Fibroblast of mammary gland (primary cell): Measurements from ENCODE around the gene SAE1.

Experiments
- DNase-seq: peaks from one replicate; pipeline ENCODE4 v3.0.0-alpha.2; 2010; ENCODE audit warnings: low read depth
- H3K4me3 ChIP-seq: 2 replicates; pipeline ENCODE4 v1.5.1; 2011; ENCODE audit warnings: low read depth, mild to moderate bottlenecking, low read length, moderate library complexity; ENCODE audit not compliant: control insufficient read depth
- CTCF ChIP-seq: conservative IDR thresholded peaks from 2 replicates; pipeline ENCODE4 v1.5.1; 2011; ENCODE audit warnings: low read depth, low read length, inconsistent platforms; ENCODE audit not compliant: control insufficient read depth, insufficient read depth

SAE1 gene

DNA sequence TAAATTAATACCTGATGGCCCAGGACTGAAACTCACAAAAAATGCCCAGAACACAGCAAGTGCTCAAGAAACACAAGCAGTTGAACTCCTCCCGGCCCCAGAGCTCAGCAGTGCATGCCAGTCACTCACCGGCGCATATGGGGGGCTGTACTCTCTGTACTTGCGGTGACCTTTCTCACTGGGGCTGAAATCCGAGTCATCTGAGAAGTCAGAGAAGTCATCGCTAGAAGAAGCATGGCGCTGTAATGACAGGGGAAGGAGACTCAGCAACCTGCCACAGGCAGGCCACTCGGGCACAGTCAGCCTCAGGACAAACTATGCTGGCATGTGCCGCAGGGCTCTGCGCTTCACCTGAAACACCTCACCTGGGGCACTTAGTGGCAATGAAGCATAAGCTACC lies 36.8 kb upstream of the SAE1 start:
- H3K4me3 ChIP-seq: no peak overlapping the region
- no peak for TF ChIP-seq CTCF
- DNase-seq: no peak

- DNase-seq: no peak
Observed at GRCh38 chr19:47094557-47095475, 35.8 kb upstream of the SAE1 start.

GRCh38 chr19:47095476-47096099 lies 35.0 kb upstream of the SAE1 start:
- TF ChIP-seq CTCF: no peak
- H3K4me3 ChIP-seq: no peak overlapping the region
- DNase-seq: peak; percentile 52

More at GRCh38 chr19:47094557-47095475, 35.8 kb upstream of the SAE1 start:
- no peak overlapping the region for H3K4me3 ChIP-seq
- TF ChIP-seq CTCF: no peak

DNA sequence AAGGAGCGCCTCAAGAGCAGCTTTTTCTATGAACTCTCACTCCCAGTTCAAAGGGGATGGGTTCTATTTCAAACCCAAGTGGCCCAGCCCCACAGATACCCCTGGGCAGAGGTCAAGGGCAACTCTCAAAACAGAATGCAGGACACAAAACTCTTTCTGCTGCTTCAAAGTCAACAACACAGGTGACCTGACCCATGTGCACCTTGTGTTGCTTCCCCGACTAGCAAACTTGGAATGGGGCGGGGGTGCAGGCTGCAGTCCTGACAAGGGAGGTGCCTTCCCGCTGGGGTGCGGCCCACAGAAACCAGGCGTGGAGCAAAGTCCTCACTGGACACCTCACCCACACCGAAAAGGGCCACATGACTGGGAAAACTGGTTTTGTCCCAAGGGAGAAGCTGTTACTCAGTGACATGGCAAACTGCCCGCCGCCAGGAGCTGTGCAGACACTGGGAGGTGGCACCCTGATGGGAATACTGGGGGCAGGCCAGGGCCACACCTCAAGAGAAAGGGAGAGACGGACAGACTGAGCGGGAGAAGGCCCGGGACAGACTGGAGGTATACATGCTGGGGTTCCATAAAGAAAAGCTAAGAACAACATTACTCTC lies 34.4 kb upstream of the SAE1 start:
- no peak overlapping the region for H3K4me3 ChIP-seq
- TF ChIP-seq CTCF: no peak
- no peak for DNase-seq

DNA sequence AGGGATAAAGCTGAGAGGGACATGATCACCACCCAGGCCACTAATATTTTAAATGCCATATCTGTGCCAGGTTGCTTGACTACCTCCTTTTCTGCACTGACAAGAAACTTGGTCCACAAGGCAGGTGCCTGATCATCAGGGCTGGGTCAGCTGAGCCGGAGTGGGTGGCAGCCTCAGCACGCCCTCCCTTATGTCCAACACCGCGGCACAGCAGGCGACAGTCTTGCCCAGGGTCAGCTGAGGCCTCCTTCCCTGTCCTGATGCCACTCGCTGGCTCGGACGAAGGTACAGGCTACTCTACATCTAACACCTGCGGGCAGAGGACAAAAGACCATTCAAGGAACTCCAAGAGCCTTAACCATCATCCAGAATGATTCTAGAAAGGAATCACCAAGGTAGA lies 33.9 kb upstream of the SAE1 start:
- H3K4me3 ChIP-seq: no peak overlapping the region
- DNase-seq: no peak
- no peak for TF ChIP-seq CTCF

DNA sequence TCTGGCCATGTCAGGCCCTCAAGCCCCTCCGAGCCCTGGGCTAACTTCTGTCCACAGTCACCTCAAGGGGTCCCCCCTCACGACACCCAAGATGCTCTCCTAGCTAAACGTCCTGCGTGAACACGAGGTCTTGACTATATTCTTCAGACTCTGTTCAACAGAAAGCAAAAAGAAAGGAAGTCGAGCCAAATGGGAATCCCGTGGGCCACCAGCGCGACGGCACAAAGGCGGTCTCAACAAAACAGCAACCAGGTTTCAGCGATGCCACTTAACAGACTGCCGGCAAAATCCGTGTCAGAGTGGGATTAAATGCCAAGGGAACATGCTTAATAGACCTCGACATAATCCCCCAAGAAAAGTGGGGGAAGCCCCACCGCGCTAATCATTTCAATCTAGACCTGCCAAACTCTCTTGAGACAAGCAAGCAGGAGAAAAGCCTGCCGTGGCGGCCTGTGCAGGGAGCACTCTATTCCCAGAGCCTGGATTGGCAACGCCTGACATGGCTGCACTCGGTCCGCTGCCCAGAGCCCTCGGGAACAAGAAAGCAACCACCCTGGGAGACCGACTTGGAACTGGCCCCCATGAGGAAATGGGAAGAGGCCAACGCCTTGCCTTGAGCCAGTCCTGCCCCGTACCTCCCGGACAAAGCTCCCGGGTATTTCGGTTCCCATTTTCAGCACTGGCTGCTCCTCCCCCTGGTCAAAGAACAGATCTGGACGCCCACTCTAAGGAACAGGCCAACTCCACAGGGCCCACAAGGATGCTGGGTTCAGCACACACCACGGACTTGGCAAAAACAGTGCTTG lies 33.0 kb upstream of the SAE1 start:
- no peak overlapping the region for H3K4me3 ChIP-seq
- TF ChIP-seq CTCF: no peak

More for the DNA sequence above, 33.0 kb upstream of the SAE1 start:
- DNase-seq: peak; percentile 73
